SK-N-SH treated with all-trans-retinoic acid at 6 μM for 48 hours (cell line): Measurements from ENCODE around the gene RPL36A.

Source experiments
- ATAC-seq: fragments of 200-7000 bp; cut with Tn5 transposase; 3 replicates; pipeline ENCODE4 v1.9.1; 2020; ENCODE audit warnings: mild to moderate bottlenecking, moderate library complexity
- ARNTL ChIP-seq: fragments of 450-650 bp; formaldehyde crosslinking; IDR thresholded peaks from 2 replicates; pipeline ENCODE4 v1.5.0; 2020; ENCODE audit warnings: low read depth, mild to moderate bottlenecking, moderate library complexity, borderline replicate concordance
- BACH2 ChIP-seq: fragments of 250-450 bp; sonication (Bioruptor Pico); IDR thresholded peaks from 2 replicates; pipeline ENCODE4 v1.9.0; 2021; ENCODE audit warnings: mild to moderate bottlenecking, borderline replicate concordance
- CREB5 ChIP-seq: fragments of 250-450 bp; sonication (Bioruptor Pico); IDR thresholded peaks from 2 replicates; pipeline ENCODE4 v1.5.1; 2020; ENCODE audit warnings: low read depth, mild to moderate bottlenecking, moderate library complexity
- CSDC2 ChIP-seq: fragments of 250-450 bp; sonication (Bioruptor Pico); IDR thresholded peaks from 2 replicates; pipeline ENCODE4 v1.5.0; 2020; ENCODE audit warnings: mild to moderate bottlenecking, moderate library complexity
- ISL1 ChIP-seq: fragments of 250-450 bp; sonication (Bioruptor Pico); IDR thresholded peaks from 2 replicates; pipeline ENCODE4 v2.1.2; 2022; ENCODE audit warnings: mild to moderate bottlenecking, moderate library complexity
- PATZ1 ChIP-seq: fragments of 250-450 bp; sonication (Bioruptor Pico); IDR thresholded peaks from 2 replicates; pipeline ENCODE4 v1.8.0; 2020; ENCODE audit warnings: mild to moderate bottlenecking, moderate library complexity, borderline replicate concordance
- POU6F1 ChIP-seq: fragments of 250-450 bp; sonication (Bioruptor Pico); IDR thresholded peaks from 2 replicates; pipeline ENCODE4 v1.8.0; 2021; ENCODE audit warnings: low read depth, mild to moderate bottlenecking, moderate library complexity, borderline replicate concordance
- RARB ChIP-seq: fragments of 250-450 bp; sonication (Bioruptor Pico); IDR thresholded peaks from 2 replicates; pipeline ENCODE4 v1.8.0; 2021; ENCODE audit warnings: mild to moderate bottlenecking, moderate library complexity
- SNAI2 ChIP-seq: fragments of 250-450 bp; sonication (Bioruptor Pico); IDR thresholded peaks from 2 replicates; pipeline ENCODE4 v1.5.0; 2020; ENCODE audit warnings: mild to moderate bottlenecking, moderate library complexity
- TCF4 ChIP-seq: fragments of 250-450 bp; sonication (Bioruptor Pico); IDR thresholded peaks from 2 replicates; pipeline ENCODE4 v1.8.0; 2021; ENCODE audit warnings: mild to moderate bottlenecking, moderate library complexity, borderline replicate concordance
- TOX ChIP-seq: fragments of 250-450 bp; sonication (Bioruptor Pico); IDR thresholded peaks from 2 replicates; pipeline ENCODE4 v1.8.0; 2021; ENCODE audit warnings: mild to moderate bottlenecking, moderate library complexity, borderline replicate concordance
- TSHZ2 ChIP-seq: fragments of 250-450 bp; sonication (Bioruptor Pico); IDR thresholded peaks from 2 replicates; pipeline ENCODE4 v1.5.0; 2020; ENCODE audit warnings: mild to moderate bottlenecking, moderate library complexity
- ZC3H10 ChIP-seq: fragments of 250-450 bp; sonication (Bioruptor Pico); IDR thresholded peaks from 2 replicates; pipeline ENCODE4 v1.5.1; 2021; ENCODE audit warnings: mild to moderate bottlenecking, moderate library complexity
- ZFP3 ChIP-seq: fragments of 250-450 bp; sonication (Bioruptor Pico); IDR thresholded peaks from 2 replicates; pipeline ENCODE4 v1.5.0; 2020; ENCODE audit warnings: mild to moderate bottlenecking, moderate library complexity
- ZFP30 ChIP-seq: fragments of 450-650 bp; formaldehyde crosslinking; IDR thresholded peaks from 2 replicates; pipeline ENCODE4 v1.5.0; 2022; ENCODE audit warnings: mild to moderate bottlenecking, moderate library complexity
- ZNF565 ChIP-seq: fragments of 450-650 bp; formaldehyde crosslinking; conservative IDR thresholded peaks from 2 replicates; pipeline ENCODE4 v1.5.0; 2020; ENCODE audit warnings: low read depth, mild to moderate bottlenecking, moderate library complexity
- ZNF70 ChIP-seq: fragments of 450-650 bp; formaldehyde crosslinking; IDR thresholded peaks from 2 replicates; pipeline ENCODE4 v1.5.0; 2020; ENCODE audit warnings: mild to moderate bottlenecking, moderate library complexity
- ZNF8 ChIP-seq: fragments of 450-650 bp; formaldehyde crosslinking; IDR thresholded peaks from 2 replicates; pipeline ENCODE4 v1.5.0; 2020; ENCODE audit warnings: mild to moderate bottlenecking, moderate library complexity

The RPL36A gene

GRCh38 chrX:101360390-101360789 is 30.4 kb upstream of the RPL36A start (continued):
- no peak for TF ChIP-seq CREB5 (CRISPR knock-in tag)
- TF ChIP-seq TCF4 (CRISPR knock-in tag) = no peak

DNA sequence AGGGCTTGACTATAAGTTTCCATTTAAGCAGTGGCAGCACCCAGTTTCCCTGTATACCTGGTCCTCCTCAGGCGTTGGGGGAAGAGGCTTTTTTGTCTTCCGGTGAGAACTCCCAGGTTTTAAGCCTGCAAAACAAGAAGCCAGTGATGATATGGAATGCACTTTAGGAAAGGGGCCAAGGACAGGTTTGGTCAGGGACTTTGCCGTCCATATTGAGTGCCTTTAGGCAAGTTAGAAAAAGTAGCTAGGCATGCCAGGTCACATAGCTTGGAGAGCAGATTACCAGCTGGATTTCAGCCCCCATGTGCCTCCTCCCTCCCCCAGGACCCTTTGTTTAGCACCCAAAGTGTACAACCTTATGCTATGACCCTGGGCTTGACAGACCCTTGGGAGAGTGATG is 28.7 kb upstream of the RPL36A start:
- no peak for ATAC-seq
- TF ChIP-seq TOX (CRISPR knock-in tag) = no peak
- no peak for TF ChIP-seq ARNTL (CRISPR knock-in tag)
- TF ChIP-seq SNAI2 (CRISPR knock-in tag) = no peak
- no peak for TF ChIP-seq ZNF8 (CRISPR knock-in tag)
- TF ChIP-seq ZNF70 (CRISPR knock-in tag) = no peak
- TF ChIP-seq BACH2 (CRISPR knock-in tag) = no peak
- TF ChIP-seq, all 23 proteins: peak for 0

DNA sequence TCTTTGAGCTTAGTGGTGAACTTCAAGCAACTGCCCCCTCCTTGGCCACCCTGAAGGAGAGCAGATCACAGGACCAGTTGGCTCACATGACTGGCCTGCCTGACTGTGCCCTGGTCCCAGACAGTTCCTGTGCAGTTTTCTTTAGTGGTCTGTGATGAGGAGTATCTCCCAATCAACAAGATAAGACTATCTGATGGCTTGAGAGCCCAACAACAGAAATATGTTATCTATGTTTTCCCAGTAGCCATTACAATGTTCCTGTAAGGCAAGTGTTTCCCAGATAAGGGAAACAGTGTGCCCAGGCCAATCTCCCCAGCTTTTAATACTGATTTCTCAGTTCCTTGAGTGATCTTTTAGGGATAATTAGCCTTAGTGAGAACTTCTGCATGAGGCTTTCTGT is 28.1 kb upstream of the RPL36A start:
- ATAC-seq = no peak
- TF ChIP-seq SNAI2 (CRISPR knock-in tag) (no peak), TSHZ2 (CRISPR knock-in tag) (no peak), CSDC2 (no peak)

GRCh38 chrX:101365301-101365795 is 25.5 kb upstream of the RPL36A start:
- ATAC-seq = no peak
- TF ChIP-seq ARNTL (CRISPR knock-in tag) (no peak), TSHZ2 (CRISPR knock-in tag) (no peak), TOX (CRISPR knock-in tag) (no peak), ISL1 (CRISPR knock-in tag) (no peak), PATZ1 (CRISPR knock-in tag) (no peak), RARB (no peak), POU6F1 (CRISPR knock-in tag) (no peak), CREB5 (CRISPR knock-in tag) (no peak), ZC3H10 (CRISPR knock-in tag) (no peak), ZFP30 (no peak), BACH2 (CRISPR knock-in tag) (no peak), CSDC2 (no peak), ZNF8 (CRISPR knock-in tag) (no peak), ZFP3 (CRISPR knock-in tag) (no peak), SNAI2 (CRISPR knock-in tag) (no peak), ZNF565 (no peak)
- TF ChIP-seq, all 23 proteins: peak for 0
